GM12878 (cell line): ENCODE data around the gene SERP1. TPM values are rescaled to one million over a fixed set of nuclear protein-coding genes. Genes with fewer than 3 reads are reported as not detected.

Experiments
- ATAC-seq: fragments of 200-7000 bp; cut with Tn5 transposase; 3 replicates; pipeline ENCODE4 v1.9.1; 2020; ENCODE audit warnings: mild to moderate bottlenecking, moderate library complexity
- BruUV-seq: library from RNA; stranded (reverse); fragments of 400-500 nt; replicated peaks from 2 replicates; lab custom pipeline; 2021; lab: Mats Ljungman, UMichigan
- CTCF ChIA-PET: fragments of 300-600 bp; sonication (Branson Sonifier 250); formaldehyde crosslinking; extraction: SDS; loops from one replicate; lab custom pipeline; 2021; ENCODE audit warnings: inconsistent platforms; lab: Yijun Ruan, JAX
- POLR2A ChIA-PET: fragments of 350-600 bp; formaldehyde crosslinking; extraction: SDS; loops from one replicate; lab custom pipeline; 2021; ENCODE audit warnings: inconsistent platforms; lab: Charles Lee
- RAD21 ChIA-PET: fragments of 300-600 bp; sonication (Branson Sonifier 250); formaldehyde crosslinking; loops from one replicate; lab custom pipeline; 2023; ENCODE audit warnings: antibody characterized with exemption; ENCODE audit not compliant: unreplicated experiment; lab: Charles Lee
- SMC1A ChIA-PET: fragments of 300-600 bp; sonication (Branson Sonifier 250); formaldehyde crosslinking; loops from one replicate; lab custom pipeline; 2023; ENCODE audit not compliant: unreplicated experiment, uncharacterized antibody; lab: Charles Lee
- DNase-seq: peaks from one replicate; pipeline ENCODE4 v3.0.0-alpha.2; 2011; ENCODE audit warnings: low read depth, low spot score
- FAIRE-seq: peaks from 3 replicates; lab custom pipeline; 2011; peaks lifted over from hg19 to GRCh38; lab: Jason Lieb, UNC
- H2AFZ ChIP-seq: 2 replicates; pipeline ENCODE4 v1.6.0; 2011; ENCODE audit warnings: low read depth, low read length, control low read depth; ENCODE audit not compliant: control insufficient read depth
- H3K27ac ChIP-seq: 2 replicates; pipeline ENCODE4 v1.5.1; 2011; ENCODE audit warnings: control low read depth; ENCODE audit not compliant: control insufficient read depth, insufficient read depth
- H3K27me3 ChIP-seq, 2 experiments: replicated peaks in 1 of 2; 2 replicates each; pipeline versions ENCODE4 v1.6.0 to v1.6.1; 2011; ENCODE audit warnings: low read length in 1 of 2; ENCODE audit not compliant: control insufficient read depth in 2 of 2, insufficient read depth in 2 of 2
- H3K36me3 ChIP-seq, 2 experiments: 2 replicates each; pipeline ENCODE4 v1.5.1; 2011; ENCODE audit warnings: low read length in 1 of 2; ENCODE audit not compliant: control insufficient read depth in 2 of 2, insufficient read depth in 2 of 2
- H3K4me1 ChIP-seq: 2 replicates; pipeline ENCODE4 v1.6.1; 2011; ENCODE audit warnings: mild to moderate bottlenecking, low read length, moderate library complexity, mixed read lengths; ENCODE audit not compliant: control insufficient read depth, insufficient read depth
- H3K4me2 ChIP-seq: 2 replicates; pipeline ENCODE4 v1.6.0; 2011; ENCODE audit warnings: control low read depth; ENCODE audit not compliant: control insufficient read depth, insufficient read depth
- H3K4me3 ChIP-seq: fragments of 200-600 bp; sonication (generic); 2 replicates; pipeline ENCODE4 v1.5.1; 2016
- H3K79me2 ChIP-seq: 2 replicates; pipeline ENCODE4 v1.6.0; 2011; ENCODE audit warnings: low read length; ENCODE audit not compliant: control insufficient read depth, insufficient read depth
- H3K9ac ChIP-seq: 2 replicates; pipeline ENCODE4 v1.8.0; 2011; ENCODE audit warnings: low read length, control low read depth, mixed read lengths; ENCODE audit not compliant: control insufficient read depth, insufficient read depth
- H3K9me3 ChIP-seq: replicated peaks from 3 replicates; pipeline ENCODE4 v1.5.1; 2011; ENCODE audit warnings: mild to moderate bottlenecking, low read length; ENCODE audit not compliant: control insufficient read depth, insufficient read depth
- H4K20me1 ChIP-seq: 2 replicates; pipeline ENCODE4 v1.6.0; 2011; ENCODE audit not compliant: control insufficient read depth, insufficient read depth
- BCL3 ChIP-seq: IDR thresholded peaks from 2 replicates; pipeline ENCODE4 v1.6.1; 2011; ENCODE audit warnings: borderline replicate concordance, low read depth, mild to moderate bottlenecking, moderate library complexity, low read length; ENCODE audit not compliant: insufficient read depth, poor library complexity, severe bottlenecking
- BMI1 ChIP-seq: fragments of 450-650 bp; IDR thresholded peaks from 2 replicates; pipeline ENCODE4 v1.6.1; 2016; ENCODE audit warnings: mild to moderate bottlenecking, moderate library complexity, borderline replicate concordance
- FOXM1 ChIP-seq: IDR thresholded peaks from 2 replicates; pipeline ENCODE4 v1.6.1; 2012; ENCODE audit warnings: low read depth, mild to moderate bottlenecking, inconsistent platforms, low read length, moderate library complexity
- PKNOX1 ChIP-seq: fragments of 450-650 bp; IDR thresholded peaks from 2 replicates; pipeline ENCODE4 v1.6.1; 2016; ENCODE audit warnings: mild to moderate bottlenecking
- PML ChIP-seq: IDR thresholded peaks from 2 replicates; pipeline ENCODE4 v1.6.1; 2012; ENCODE audit warnings: low read length, inconsistent platforms
- SIX5 ChIP-seq: IDR thresholded peaks from 2 replicates; pipeline ENCODE4 v1.6.1; 2011; ENCODE audit warnings: mild to moderate bottlenecking, low read depth, low read length, moderate library complexity; ENCODE audit not compliant: severe bottlenecking
- STAT3 ChIP-seq: IDR thresholded peaks from 2 replicates; pipeline ENCODE4 v1.6.1; 2011; ENCODE audit warnings: low read depth, low read length, improper control_type of control experiment
- TAF1 ChIP-seq: IDR thresholded peaks from 2 replicates; pipeline ENCODE4 v1.6.1; 2011; ENCODE audit warnings: mild to moderate bottlenecking, low read depth, low read length, borderline replicate concordance
- TCF7 ChIP-seq: IDR thresholded peaks from 2 replicates; pipeline ENCODE4 v1.6.1; 2014; ENCODE audit warnings: antibody characterized with exemption, borderline replicate concordance
- YY1 ChIP-seq: IDR thresholded peaks from 2 replicates; pipeline ENCODE4 v1.6.1; 2011; ENCODE audit warnings: low read depth, mild to moderate bottlenecking, low read length
- ZNF622 ChIP-seq: fragments of 450-650 bp; IDR thresholded peaks from 2 replicates; pipeline ENCODE4 v1.6.1; 2017; ENCODE audit warnings: mild to moderate bottlenecking, inconsistent platforms
- WGBS: methylation state at CpG from one replicate; pipeline ENCODE4 v1.1.6; 2016; ENCODE audit warnings: low lambda C conversion rate; ENCODE audit not compliant: insufficient replicate concordance, insufficient coverage; ENCODE audit errors: missing lambda C conversion rate; 5-methylcytosine and 5-hydroxymethylcytosine counted together
- in situ Hi-C: fragments of 300-500 bp; cut with MboI; formaldehyde crosslinking; loops from 9 replicates; pipeline ENCODE4 v1.14.3; 2018; ENCODE audit warnings: mixed read lengths
- intact Hi-C: fragments of 100-400 bp; cut with micrococcal nuclease; formaldehyde crosslinking; loops from one replicate; pipeline ENCODE4 v1.14.2; 2022; ENCODE audit not compliant: unreplicated experiment
- polyA plus RNA-seq, 11 experiments: library from polyadenylated mRNA; depleted of rRNA in 4 of 11; unstranded in 6 of 11; stranded (reverse) in 5 of 11; fragments of >200 nt; fragmentation: Nextera tagmentation in 4 of 11; fragmentation: Illumina TruSeq in 1 of 11; extraction: Ambion mirVana in 4 of 11; extraction: Trizol in 1 of 11; gene quantifications; 1 replicate in 1 of 11; 2 replicates in 10 of 11; pipeline versions ENCODE4 v1.2.1 to v1.2.3, GENCODE V29; 2011 to 2016; ENCODE audit warnings: inconsistent platforms in 2 of 11, missing spikeins in 2 of 11, low read depth in 1 of 11
- total RNA-seq, 4 experiments: library from RNA; depleted of rRNA in 3 of 4; stranded (reverse); fragments of >200 nt in 3 of 4; fragmentation: Illumina TruSeq in 1 of 4; extraction: Trizol in 1 of 4; gene quantifications; 2 replicates each; pipeline versions ENCODE4 v1.2.1 to v1.2.3, GENCODE V29; 2013 to 2021

SERP1 gene
- total and polyA plus RNA-seq, 10 of the 15 experiments (the other 5 are each of a cell fraction or from before 2014, with no cell fraction given), result 31.1 to 242 (median 87.0) TPM

- no peaks in the 10 kb centered on the region for H4K20me1 ChIP-seq
- no peaks in the 10 kb centered on the region for H3K79me2 ChIP-seq
- CTCF ChIA-PET, result interaction anchor here (0.6 to 4.5 kb wide), 54 partner anchors 9 to 612 kb away, joined by 3 to 71 read pairs (median 4); partner anchors contain the start of gene TSC22D2
- H3K4me3 ChIP-seq, result no peak overlapping the region
- H3K27me3 ChIP-seq, result no peaks in the 10 kb centered on the region
- no peaks in the 10 kb centered on the region for H3K9me3 ChIP-seq
- H3K27ac ChIP-seq, result no peak overlapping the region
- in situ Hi-C loops, result loop anchor here (5.0 kb wide), 2 partner anchors 203 to 268 kb away; no protein-coding TSS in a partner anchor
- TF ChIP-seq PKNOX1 (0 out of 2 replicates have a peak, but pooled peaks have one; percentile 37), TCF7 (no peak)
- TF ChIP-seq, all 136 proteins: peak for 1
- intact Hi-C loops, result loop anchor here (1.0 to 10.0 kb wide), 6 partner anchors 83 to 558 kb away; no protein-coding TSS in a partner anchor
- Histone ChIP-seq H3K36me3 (no peaks in the 10 kb centered on the region), H2AFZ (no peak overlapping the region), H3K4me2 (no peak overlapping the region), H3K9ac (no peak overlapping the region), H3K4me1 (no peaks in the 10 kb centered on the region)
- no peak for FAIRE-seq
- no peak for DNase-seq
- BruUV-seq, result no TSS peak
- peak; percentile 66 for ATAC-seq
- ChIA-PET SMC1A (interaction anchor here (0.7 to 4.4 kb wide), 37 partner anchors 10 to 528 kb away, joined by 3 to 37 read pairs (median 5); partner anchors contain the start of gene TSC22D2), POLR2A (no interaction called here), RAD21 (interaction anchor here (0.6 to 4.4 kb wide), 29 partner anchors 9 to 615 kb away, joined by 3 to 31 read pairs (median 5); partner anchors contain the start of gene TSC22D2)
- 90% methylated on average over 1 of the region's 1 CpG for whole genome bisulfite sequencing
Observed at GRCh38 chr3:150495149-150495548, 51.1 kb downstream of the SERP1 start.

GRCh38 chr3:150494411-150494977, 51.8 kb downstream of the SERP1 start:
- in situ Hi-C loops, result no loop called here

More at GRCh38 chr3:150494411-150494977, 51.8 kb downstream of the SERP1 start:
- ChIA-PET CTCF (interaction anchor here (0.6 to 4.5 kb wide), 37 partner anchors 10 to 612 kb away, joined by 3 to 71 read pairs (median 5); partner anchors contain the start of gene TSC22D2), RAD21 (interaction anchor here (0.9 to 4.4 kb wide), 16 partner anchors 19 to 539 kb away, joined by 3 to 31 read pairs (median 6); partner anchors contain the start of gene TSC22D2), POLR2A (no interaction called here), SMC1A (interaction anchor here (0.6 to 4.4 kb wide), 28 partner anchors 9 to 527 kb away, joined by 3 to 37 read pairs (median 5); partner anchors contain the start of gene TSC22D2)
- Histone ChIP-seq H2AFZ (no peak overlapping the region), H3K4me3 (no peak overlapping the region), H3K27ac (no peak overlapping the region), H3K9ac (no peak overlapping the region), H3K9me3 (no peaks in the 10 kb centered on the region), H3K36me3 (no peaks in the 10 kb centered on the region), H3K79me2 (no peaks in the 10 kb centered on the region), H3K4me1 (no peaks in the 10 kb centered on the region), H4K20me1 (no peaks in the 10 kb centered on the region), H3K4me2 (no peak overlapping the region), H3K27me3 (no peaks in the 10 kb centered on the region)
- WGBS, result 91% methylated on average over 5 of the region's 5 CpGs
- BruUV-seq, result no TSS peak
- FAIRE-seq (no peak), DNase-seq (no peak), ATAC-seq (no peak)
- intact Hi-C loops, result loop anchor here (10.0 kb wide), 1 partner anchor 530 kb away; no protein-coding TSS in a partner anchor
- TF ChIP-seq TCF7, result no peak
- TF ChIP-seq YY1, result no peak
- no peak for TF ChIP-seq ZNF622
- TF ChIP-seq PML, result no peak
- no peak for TF ChIP-seq SIX5
- TF ChIP-seq BCL3, result no peak
- no peak for TF ChIP-seq TAF1
- no peak for TF ChIP-seq BMI1
- no peak for TF ChIP-seq STAT3
- TF ChIP-seq FOXM1, result no peak
